ENCODE measurements around the gene ZNF629.

DNA sequence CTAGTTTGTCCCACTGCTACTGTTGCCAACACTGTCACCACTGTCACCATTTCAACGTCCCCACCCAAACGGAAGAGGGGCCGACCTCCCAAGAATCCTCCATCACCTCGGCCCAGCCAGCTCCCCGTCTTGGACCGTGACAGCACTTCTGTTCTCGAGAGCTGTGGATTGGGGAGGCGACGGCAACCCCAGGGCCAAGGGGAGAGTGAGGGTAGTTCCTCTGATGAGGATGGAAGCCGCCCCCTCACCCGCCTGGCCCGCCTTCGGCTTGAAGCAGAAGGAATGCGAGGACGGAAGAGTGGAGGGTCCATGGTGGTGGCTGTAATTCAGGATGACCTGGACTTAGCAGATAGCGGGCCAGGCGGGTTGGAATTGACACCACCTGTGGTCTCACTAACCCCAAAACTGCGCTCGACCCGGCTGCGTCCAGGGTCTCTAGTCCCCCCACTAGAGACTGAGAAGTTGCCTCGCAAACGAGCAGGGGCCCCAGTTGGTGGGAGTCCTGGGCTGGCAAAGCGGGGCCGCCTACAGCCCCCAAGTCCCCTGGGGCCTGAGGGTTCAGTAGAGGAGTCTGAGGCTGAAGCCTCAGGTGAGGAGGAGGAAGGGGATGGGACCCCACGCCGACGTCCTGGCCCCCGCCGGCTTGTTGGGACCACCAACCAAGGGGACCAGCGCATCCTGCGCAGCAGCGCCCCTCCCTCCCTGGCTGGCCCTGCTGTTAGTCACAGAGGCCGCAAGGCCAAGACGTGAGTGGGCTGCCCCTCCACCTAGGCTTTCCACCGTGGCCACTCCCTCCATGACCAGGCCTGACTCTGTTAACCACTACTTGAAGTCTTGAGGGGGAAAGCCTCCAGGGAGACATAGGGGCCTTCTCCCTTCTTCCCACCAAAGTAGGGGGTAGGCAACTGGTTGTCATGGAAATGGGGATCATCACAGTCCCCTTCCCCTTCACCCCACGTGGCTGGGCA lies 47.7 kb downstream of the ZNF629 start:
- TF ChIP-seq, protein P1, sequence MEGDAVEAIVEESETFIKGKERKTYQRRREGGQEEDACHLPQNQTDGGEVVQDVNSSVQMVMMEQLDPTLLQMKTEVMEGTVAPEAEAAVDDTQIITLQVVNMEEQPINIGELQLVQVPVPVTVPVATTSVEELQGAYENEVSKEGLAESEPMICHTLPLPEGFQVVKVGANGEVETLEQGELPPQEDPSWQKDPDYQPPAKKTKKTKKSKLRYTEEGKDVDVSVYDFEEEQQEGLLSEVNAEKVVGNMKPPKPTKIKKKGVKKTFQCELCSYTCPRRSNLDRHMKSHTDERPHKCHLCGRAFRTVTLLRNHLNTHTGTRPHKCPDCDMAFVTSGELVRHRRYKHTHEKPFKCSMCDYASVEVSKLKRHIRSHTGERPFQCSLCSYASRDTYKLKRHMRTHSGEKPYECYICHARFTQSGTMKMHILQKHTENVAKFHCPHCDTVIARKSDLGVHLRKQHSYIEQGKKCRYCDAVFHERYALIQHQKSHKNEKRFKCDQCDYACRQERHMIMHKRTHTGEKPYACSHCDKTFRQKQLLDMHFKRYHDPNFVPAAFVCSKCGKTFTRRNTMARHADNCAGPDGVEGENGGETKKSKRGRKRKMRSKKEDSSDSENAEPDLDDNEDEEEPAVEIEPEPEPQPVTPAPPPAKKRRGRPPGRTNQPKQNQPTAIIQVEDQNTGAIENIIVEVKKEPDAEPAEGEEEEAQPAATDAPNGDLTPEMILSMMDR (conservative IDR thresholded peaks at IDR 0.05 in 1 of 2, IDR thresholded peaks at IDR 0.05 in 1 of 2; ENCODE audit: low read depth in 1 of 2, low read length in 2 of 2) = no peak
- TF ChIP-seq EZH2 (IDR thresholded peaks at IDR 0.05; ENCODE audit: low read length, missing control alignments) = no peak
